ENCODE data around the gene C19orf85. TPM values are rescaled to one million over a fixed set of nuclear protein-coding genes. Genes with fewer than 3 reads are reported as not detected.

C19orf85 gene
- total RNA-seq, 1 donor from 2014 or later = not detected

DNA sequence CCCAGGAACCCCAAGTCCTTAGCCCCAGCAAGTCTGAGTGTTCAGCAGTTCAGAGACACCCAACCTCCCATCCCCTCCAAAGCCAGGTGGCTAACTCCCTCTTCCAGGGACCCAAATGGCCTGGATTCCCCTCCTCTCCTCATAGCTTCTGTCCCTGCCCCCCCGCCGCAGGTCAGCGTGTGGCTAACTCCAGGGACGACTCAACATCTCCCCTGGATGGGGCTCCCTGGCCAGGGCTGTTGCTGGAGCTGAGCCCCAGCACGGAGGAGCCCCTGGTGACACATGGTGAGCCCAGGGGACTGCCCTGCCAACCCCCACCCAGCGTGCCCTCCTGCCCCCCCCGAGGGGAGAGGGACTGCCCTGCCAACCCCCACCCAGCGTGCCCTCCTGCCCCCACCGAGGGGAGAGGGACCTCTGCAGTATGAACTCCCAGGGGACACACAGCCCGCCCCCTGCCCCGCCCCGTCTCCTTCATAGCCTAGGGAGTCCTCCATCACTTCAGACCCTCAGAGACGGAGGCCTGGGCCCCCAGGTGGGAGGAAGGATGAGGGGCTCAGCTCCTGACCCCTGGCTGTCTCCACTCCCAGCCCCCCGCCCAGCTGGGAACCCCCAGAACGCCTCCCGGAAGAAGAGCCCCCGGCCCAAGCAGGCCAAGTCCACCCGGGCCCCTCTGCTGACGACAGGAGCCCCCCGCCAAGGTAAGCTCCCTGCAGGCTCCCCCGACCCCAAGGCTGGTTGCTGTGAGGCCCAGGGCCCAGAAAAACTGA is 25.3 kb upstream of the C19orf85 start:
- no peak for DNase-seq

- DNase-seq = no peak
These were observed 24.6 kb upstream of the C19orf85 start for GRCh38 chr19:55488986-55489710.

- DNase-seq = no peak
These were observed 23.6 kb upstream of the C19orf85 start, which contains the start of gene SSC5D for GRCh38 chr19:55487924-55488687. Gene SSC5D (plus strand): TSS chr19:55488436. CDS start chr19:55488590, 154 bp downstream.

DNA sequence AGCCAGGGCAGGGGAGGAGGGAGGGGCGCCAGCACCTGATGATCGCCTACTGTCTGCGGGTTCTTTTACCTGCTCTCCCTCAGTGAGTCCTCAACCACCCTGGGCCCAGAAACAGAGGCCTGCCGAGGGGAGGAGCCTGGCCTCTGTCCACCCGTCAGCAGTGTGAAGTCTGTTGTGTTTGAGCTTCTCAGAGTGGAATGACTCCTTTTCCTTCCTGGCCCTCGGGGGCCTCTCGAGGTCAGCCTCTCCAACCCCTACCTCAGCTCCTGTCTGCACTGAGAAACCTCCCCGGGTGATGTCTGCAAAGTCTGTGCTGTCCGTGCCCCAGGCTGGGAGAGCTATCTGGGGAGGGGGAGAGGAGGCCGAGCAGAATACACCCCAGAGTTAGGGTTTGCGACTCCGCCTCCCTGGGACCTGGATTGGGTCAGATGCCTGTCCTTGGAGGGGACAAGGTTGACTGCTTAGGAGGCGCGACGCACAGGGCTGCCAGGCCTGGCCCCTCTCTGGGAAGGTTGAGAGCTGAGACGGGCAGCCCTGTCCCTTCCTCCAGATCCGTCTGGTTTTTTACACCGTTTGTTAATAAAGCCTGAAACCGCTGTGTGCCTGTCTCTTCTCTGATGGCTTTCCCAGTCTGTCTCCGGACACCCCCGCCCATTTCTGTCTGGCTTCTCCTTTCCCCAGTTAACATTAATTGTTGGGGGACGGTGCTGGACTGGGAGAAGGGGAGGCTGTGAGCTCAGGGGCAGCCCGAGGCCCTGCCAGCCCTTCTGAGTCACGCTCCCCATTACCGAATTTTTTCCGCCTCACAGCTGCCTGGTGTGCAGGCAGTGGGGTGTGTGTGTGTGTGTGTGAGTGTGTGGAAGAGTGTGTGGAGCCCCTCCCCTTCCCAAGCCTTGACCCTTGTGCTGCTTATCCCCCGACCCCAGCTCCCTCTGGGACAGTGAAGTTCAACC is 22.7 kb upstream of the C19orf85 start:
- peak; percentile 82 for DNase-seq

- no peak for DNase-seq
These were observed 21.8 kb upstream of the C19orf85 start for GRCh38 chr19:55486043-55486970.

DNA sequence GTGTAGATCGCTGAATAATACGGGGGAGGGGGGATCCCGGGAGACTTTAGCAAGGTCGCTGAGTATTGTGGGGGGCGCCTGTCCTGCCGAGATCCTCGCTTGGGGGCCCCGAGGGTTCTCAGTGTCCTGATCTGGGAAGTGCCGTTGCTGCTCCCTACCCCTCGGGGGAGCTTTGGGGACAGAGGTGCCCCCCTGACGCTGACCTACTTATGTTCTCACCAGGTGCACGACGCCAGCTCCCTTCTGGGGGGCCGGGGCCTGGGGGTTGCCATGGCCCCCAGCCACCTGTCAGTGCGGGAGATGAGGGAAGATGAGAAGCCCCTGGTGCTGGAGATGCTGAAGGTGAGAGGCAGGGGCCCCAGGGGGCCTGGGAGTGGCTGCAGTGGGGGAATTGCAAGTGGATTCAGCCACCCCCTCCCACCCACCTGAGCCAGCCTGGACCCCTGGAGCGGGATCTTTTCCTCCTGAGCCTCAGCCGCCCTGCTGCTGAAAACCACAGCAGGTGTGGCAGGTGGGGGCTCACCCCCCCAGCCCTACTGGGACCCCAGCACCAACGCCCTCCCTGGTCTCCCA is 21.0 kb upstream of the C19orf85 start:
- DNase-seq = no peak

DNA sequence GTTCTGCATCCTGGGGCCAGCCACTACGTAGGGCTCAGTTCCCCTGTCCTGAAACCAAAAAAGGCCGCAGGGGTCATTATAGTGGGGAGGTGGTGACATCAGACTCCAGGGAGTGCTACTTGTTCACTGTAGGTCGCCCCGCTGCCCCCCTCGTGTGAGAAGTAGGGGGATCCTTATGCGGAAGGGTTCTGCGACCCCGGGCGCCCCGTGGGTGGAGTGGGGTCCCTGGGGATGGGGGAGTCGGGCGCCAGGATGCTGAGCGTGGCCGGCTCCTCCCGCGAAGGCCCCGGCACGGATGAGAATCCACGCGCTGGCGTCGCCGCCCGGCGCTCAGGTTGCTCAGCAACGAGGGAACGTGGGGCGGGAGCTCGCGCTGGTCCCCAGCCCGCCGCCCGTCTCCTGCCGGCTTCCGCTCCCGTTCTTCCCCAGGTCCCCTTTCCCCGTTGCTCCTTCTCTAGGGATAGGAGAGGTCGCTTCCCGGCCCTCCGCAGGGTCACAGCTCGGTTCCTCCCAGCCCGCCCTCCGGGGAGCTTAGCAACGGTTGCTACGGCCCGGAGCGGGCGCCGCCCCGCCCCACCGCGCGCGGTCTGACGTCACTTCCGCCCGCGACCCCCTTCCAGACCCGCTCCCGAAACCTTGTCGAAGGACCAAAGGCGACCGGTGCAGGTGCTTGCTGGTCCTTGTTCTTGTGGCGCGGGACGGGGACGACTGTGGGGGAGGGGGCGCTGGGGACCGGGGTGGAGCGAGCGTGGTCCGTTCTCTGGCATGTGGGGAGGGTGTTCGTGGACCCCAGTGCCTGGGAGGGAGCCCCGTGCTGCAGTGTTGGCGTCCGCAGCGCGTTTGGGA is 20.3 kb upstream of the C19orf85 start, which contains the start of gene NAT14:
TSS of gene NAT14 (plus strand) at position 596 of the 846 bp plus-strand sequence. CDS start 521 bp downstream, outside the sequence.
- peak; percentile 44 for DNase-seq

DNA sequence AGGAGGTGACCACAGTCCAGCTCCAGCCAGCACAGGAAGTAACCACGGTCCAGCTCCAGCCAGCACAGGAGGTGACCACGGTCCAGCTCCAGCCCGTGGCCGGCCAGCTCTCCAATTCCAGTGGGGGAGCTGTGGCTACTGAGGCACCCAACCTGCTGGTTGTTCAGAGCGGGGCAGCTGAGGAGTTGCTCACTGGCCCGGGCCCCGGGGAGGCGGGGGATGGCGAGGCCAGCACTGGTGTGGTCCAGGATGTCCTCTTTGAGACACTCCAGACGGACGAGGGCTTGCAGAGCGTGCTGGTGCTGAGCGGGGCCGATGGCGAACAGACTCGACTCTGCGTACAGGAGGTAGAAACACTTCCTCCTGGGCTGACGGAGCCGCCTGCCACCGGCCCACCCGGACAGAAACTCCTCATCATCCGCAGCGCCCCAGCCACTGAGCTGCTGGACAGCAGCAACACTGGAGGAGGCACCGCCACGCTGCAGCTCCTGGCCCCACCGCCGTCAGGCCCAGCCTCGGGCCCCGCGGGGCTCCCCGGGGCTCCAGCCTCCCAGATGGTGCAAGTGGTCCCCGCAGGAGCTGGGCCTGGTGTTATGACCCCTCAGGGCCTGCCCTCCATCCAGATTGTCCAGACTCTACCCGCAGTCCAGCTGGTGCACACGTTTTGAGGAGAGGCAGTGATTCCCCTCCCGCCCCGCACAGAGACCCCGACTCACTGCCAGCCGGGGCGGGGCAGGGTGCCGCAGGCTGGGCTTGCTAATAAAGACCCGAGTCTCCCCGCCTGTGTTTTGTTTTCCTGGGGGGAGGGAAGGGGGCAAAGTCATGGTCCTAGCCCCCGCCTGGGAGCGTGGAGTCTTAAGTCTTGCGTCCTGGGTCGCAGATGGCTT is 19.4 kb upstream of the C19orf85 start:
- DNase-seq = no peak

- DNase-seq = no peak
These were observed 18.6 kb upstream of the C19orf85 start for GRCh38 chr19:55482967-55483705.

DNA sequence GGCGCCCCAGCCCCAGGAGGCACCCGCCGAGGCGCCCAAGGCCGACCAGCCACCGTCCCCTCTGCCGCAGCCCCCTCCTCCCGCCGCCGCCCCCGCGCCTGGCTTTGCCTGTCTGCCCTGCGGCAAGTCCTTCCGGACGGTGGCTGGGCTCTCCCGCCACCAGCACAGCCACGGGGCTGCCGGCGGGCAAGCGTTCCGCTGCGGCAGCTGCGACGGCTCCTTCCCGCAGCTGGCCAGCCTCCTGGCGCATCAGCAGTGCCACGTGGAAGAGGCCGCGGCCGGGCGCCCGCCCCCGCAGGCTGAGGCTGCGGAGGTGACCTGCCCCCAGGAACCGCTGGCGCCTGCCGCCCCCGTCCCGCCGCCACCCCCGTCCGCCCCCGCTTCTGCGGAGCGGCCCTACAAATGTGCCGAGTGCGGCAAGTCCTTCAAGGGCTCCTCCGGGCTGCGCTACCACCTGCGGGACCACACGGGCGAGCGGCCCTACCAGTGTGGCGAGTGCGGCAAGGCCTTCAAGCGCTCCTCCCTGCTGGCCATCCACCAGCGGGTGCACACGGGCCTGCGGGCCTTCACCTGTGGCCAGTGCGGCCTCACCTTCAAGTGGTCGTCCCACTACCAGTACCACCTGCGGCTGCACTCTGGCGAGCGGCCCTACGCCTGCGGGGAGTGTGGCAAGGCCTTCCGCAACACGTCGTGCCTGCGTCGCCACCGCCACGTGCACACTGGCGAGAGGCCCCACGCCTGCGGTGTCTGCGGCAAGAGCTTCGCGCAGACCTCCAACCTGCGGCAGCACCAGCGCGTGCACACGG is 17.8 kb upstream of the C19orf85 start:
- DNase-seq = no peak

GRCh38 chr19:55481794-55482155 is 17.2 kb upstream of the C19orf85 start:
- no peak for DNase-seq

DNA sequence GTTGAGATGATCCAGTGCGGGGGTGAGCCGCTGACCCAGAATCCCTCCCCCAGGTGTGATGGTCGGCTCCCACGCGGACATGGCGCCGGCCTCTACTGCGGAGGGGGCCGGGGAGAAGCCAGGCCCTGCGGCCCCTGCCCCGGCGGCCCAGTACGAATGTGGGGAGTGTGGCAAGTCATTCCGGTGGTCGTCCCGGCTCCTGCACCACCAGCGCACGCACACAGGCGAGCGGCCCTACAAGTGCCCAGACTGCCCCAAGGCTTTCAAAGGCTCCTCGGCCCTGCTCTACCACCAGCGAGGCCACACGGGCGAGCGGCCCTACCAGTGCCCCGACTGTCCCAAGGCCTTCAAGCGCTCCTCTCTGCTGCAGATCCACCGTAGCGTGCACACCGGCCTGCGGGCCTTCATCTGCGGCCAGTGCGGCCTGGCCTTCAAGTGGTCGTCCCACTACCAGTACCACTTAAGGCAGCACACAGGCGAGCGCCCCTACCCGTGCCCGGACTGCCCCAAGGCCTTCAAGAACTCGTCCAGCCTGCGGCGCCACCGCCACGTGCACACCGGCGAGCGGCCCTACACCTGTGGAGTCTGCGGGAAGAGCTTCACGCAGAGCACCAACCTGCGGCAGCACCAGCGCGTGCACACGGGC is 16.7 kb upstream of the C19orf85 start:
- DNase-seq = no peak

DNA sequence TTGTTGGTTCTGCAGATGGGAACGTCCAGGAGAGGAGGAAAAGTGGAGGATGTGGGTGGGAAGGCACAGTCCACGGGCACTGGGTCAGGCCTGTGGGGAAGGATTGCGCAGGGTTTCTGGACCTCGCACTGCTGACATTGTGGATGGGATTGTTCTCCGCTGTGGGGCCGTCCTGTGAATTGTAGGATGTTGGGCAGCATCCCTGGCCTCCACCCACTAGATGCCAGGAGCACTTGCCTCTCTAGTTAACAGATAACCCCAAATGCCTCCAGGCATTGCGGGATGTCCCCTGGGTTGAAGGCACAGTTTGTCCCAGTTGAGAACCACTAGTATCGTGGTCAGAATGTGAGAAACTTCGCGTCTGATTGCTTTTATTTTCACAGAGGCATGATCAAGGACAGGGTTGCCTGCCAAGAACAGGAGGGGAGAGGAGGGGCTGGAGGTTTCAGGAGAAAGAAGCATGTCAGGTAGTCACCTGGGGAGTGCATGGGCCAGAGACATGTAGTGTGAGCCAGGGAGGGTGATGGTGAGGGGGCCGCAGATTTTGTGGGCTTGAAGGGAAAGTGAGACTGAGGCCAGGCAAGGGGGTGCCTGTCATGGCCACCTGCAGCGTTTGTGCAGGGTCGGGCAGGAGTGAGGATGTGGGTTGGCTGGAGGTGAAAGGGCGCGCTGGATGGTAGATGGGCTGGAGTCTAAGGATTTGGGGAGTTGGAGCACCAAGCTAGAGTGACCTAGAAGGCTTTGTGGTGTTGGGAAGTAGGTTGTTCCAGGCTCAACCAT is 15.1 kb upstream of the C19orf85 start:
- DNase-seq = no peak

- no peak for DNase-seq
These were observed 14.5 kb upstream of the C19orf85 start for GRCh38 chr19:55479045-55479444.

- no peak for DNase-seq
These were observed 13.8 kb upstream of the C19orf85 start for GRCh38 chr19:55478364-55478763.
